ENCODE results near the gene ZNF106.

DNA sequence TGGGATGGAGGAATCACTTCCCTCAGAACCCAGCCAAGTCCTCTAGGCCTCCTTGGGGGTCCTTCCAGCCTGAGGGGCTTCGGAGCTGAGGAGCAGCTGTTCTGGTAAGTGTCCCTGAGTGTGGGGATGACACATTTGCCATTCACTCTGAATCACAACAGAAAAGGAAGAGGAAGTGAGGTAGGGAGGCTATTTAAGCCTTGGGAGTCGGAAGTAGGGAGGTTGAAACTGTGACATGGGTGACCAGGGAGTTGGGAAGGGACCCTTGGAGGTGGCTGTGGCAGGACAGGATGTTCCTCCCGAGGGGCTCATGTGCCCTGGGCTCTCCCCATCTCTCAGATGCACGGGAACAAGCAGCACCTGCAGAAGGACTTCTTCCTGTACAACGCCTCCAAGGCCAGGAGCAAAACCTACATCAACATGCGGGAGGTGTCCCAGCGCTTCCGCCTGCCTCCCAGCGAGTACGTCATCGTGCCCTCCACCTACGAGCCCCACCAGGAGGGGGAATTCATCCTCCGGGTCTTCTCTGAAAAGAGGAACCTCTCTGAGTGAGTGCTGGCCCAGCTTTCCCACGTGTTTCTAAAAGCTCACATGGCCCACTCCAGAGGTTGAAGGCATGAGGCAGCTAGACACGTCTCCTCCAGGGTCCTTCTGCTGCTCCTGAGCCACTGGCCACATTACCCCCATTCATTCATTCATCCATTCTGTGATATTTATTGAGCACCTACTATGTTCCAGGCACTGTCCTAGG, 88.3 kb downstream of the ZNF106 start:
- TF ChIP-seq, protein P1, sequence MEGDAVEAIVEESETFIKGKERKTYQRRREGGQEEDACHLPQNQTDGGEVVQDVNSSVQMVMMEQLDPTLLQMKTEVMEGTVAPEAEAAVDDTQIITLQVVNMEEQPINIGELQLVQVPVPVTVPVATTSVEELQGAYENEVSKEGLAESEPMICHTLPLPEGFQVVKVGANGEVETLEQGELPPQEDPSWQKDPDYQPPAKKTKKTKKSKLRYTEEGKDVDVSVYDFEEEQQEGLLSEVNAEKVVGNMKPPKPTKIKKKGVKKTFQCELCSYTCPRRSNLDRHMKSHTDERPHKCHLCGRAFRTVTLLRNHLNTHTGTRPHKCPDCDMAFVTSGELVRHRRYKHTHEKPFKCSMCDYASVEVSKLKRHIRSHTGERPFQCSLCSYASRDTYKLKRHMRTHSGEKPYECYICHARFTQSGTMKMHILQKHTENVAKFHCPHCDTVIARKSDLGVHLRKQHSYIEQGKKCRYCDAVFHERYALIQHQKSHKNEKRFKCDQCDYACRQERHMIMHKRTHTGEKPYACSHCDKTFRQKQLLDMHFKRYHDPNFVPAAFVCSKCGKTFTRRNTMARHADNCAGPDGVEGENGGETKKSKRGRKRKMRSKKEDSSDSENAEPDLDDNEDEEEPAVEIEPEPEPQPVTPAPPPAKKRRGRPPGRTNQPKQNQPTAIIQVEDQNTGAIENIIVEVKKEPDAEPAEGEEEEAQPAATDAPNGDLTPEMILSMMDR (IDR thresholded peaks at IDR 0.05; ENCODE audit: insufficient read depth, low read depth, low read length) = no peak
- TF ChIP-seq EZH2 (IDR thresholded peaks at IDR 0.05; ENCODE audit: insufficient read depth, low read length) = no peak
